NCI-H2029 treated with DMSO at 0.1 percent for 48 hours (cell line): ENCODE results near the gene HBD.
"Not testable (repeated sequence)": the region's sequence is repeated elsewhere in the genome, so short reads cannot be mapped to it uniquely, and the experiment has no call there.

ENCODE experiments used
- DNase-seq: peaks from one replicate; lab custom pipeline; 2025; lab: John Stamatoyannopoulos, UW

The HBD gene

DNA sequence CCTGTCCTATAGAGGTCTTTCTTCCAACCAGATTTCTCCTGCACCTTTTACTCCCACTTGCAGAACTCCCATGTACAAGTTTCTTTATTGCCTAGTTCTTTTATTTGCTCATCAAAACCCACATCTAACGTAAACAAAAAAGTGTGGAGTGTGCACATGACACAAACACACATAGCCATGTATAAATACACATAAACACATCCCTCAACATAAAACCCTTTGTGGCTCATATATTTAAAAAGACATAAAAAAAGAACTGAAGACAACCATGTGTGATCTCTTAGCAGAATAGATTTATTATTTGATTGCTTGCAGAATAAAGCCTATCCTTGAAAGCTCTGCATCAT lies 18.6 kb upstream of the HBD start:
- DNase-seq = no peak

DNA sequence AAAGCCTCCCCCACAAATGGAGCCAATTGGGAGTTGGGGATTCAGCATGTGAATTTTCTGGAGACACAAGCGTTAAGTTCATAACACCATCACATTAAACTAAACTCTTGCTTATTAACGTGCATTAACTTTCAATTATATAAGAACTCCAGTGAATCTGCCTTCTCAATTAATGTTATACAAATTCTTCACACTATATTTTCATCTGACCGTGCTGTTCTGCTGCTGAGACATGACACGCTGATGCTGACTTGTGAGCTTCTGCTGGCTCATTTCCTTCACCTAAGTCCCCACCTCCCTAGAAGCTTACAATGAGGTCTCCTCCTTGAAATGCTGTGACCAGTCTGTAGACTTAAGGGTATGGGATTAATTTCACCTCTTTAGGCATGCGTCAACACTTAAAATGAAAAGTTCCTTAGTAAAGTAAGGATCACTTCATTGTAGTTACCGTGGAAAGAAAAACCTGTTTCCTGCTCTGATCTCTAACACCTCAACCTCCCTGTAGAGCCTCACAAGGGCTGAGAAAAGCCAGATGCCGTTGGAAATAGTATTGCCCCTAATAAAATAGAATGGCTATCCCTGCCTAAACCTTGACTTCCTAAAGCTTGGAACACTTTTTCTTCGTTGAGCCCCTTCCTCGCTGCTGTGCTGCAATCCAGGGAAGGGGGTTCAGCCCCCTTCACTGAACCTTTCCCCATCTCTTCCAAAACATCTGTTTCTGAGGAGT lies 18.1 kb upstream of the HBD start:
- DNase-seq = no peak

DNA sequence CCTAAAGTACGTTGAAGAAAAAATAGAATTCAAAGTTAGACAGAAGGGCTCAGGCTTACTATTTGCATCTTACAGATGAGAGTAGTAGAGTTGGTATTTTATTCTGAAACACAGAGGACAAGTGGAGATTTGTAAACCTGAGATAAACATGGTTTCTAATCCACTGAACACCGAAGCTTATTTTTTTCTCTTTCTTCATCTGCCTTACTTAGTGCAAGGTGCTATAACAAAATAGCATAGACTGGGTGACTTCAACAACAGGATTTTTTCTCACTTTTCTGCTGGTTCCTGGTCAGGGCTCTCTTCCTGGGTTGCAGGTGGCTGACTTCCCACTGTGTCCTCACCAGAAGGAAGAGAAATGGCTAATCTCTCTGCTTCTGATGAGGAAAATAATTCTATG lies 17.5 kb upstream of the HBD start:
- no peak for DNase-seq

DNA sequence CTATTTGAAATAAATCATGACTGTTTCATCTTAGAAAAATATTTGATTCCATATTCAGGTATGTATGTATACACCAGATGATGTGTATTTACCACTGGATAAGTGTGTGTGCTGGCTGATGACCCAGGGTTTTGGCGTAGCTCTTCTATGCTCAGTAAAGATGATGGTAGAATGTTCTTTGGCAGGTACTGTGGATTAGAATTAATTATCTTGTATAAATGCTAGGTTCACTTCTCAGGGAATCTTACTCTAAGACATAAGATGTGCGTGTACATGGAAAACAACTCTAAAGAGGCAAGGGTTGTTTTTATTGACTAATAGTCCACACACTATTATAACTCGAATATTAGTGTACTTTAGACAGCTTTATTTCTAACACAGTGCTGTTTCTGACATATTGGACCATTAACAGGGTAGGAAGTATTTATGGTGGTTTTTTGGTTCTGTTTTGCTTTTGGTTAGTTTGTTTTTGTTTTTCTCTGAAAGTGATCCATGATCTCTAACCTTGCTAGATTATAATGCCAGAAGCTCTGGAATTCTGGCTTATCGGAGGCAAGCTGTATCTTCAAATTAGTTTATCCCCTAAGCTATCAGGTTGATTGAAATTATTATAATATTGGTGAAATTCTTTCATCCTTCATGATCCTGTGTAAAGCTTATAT lies 16.4 kb upstream of the HBD start:
- DNase-seq = no peak

DNA sequence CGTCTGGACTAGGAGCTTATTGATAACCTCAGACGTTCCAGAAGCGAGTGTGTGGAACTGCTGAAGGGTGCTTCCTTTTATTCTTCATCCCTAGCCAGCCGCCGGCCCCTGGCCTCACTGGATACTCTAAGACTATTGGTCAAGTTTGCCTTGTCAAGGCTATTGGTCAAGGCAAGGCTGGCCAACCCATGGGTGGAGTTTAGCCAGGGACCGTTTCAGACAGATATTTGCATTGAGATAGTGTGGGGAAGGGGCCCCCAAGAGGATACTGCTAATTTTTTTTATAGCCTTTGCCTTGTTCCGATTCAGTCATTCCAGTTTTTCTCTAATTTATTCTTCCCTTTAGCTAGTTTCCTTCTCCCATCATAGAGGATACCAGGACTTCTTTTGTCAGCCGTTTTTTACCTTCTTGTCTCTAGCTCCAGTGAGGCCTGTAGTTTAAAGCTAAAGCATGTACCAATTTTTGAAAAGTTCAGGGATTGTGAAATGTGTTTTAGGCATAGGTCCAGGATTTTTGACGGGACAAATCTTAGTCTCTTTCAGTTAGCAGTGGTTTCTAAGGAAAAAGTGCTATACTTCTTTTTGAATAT lies 15.6 kb upstream of the HBD start, which contains the start of gene HBG1:
Gene HBG1, minus strand, starts transcription at position 51 of the 590 bp plus-strand sequence. CDS start 53 bp downstream, outside the sequence.
- DNase-seq = not testable (repeated sequence)

DNA sequence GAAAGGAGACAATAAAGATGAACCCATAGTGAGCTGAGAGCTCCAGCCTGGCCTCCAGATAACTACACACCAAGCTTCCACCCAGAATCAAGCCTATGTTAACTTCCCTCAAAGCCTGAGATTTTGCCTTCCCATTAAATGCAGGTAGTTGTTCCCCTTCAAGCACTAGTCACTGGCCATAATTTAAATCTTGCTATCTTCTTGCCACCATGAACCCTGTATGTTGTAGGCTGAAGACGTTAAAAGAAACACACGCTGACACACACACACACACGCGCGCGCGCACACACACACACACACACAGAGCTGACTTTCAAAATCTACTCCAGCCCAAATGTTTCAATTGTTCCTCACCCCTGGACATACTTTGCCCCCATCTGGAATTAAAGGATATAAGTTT lies 14.2 kb upstream of the HBD start:
- not testable (repeated sequence) for DNase-seq

DNA sequence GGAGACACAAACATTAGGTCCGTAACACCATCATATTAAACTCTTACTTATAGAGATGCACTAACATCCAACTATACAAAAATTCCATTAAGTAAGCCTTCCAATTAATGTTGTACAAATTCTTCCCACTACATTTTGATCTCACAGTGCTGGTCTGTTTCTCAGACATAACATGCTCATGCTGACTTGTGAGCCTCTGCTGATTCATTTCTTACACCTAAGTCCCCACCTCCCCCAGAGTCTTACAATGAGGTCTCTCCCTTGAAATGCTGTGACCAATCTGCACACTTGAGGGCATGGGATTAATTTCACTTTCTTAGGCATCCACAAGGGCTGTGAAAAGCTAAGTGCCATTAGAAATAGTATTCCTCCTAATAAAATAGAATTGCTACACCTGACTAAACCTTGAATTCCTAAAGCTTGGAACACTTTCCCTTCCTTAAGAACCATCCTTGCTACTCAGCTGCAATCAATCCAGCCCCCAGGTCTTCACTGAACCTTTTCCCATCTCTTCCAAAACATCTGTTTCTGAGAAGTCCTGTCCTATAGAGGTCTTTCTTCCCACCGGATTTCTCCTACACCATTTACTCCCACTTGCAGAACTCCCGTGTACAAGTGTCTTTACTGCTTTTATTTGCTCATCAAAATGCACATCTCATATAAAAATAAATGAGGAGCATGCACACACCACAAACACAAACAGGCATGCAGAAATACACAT lies 13.3 kb upstream of the HBD start:
- DNase-seq = no peak

DNA sequence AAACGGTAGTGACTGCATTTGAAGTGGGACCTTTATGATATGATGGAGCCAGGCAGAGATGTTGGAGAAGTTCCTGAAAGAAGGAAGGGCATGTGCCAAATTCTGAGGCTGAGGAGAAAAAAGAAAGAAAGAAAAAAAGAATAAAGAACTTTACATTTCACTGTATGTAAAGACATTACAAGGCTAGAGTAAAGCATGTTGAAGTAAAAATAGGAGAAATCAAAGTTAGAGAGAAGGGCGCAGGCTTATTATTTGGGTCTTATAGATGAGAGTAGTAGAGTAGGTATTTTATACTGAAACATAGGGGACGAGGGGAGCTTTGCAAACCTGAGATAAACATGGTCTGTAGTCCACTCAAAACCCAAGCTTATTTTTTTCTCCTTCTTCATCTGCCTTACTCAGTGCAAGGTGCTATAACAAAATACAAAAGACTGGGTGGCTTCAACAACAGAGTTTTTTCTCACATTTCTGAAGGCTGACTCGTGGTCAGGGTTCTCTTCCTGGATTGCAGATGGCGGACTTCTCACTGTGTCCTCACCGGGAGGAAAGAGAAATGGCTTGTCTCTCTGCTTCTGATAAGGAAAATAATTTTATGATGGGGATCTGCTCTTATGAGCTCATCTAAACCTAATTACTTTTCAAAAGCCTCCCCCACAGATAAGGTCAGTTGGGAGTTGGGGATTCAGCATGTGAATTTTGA lies 12.6 kb upstream of the HBD start:
- no peak for DNase-seq

DNA sequence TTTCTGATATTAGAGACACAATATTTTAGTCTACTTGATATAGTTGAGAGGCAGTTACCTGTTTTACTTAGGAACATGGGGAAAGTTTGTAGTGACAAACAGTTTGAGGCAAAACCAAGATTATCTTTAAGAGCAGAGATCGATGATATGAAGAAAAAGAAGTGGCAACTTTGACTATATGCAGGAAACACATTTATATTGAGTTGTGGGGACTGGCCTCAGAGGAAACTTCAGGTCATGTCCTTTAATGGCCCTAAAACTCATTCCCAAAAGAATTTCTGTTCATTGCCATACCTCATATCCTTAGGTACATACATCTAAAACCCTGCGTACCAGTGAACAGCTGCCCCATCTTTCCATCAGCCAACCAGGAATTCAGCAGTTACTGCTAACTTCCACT lies 10.9 kb upstream of the HBD start:
- DNase-seq = no peak

DNA sequence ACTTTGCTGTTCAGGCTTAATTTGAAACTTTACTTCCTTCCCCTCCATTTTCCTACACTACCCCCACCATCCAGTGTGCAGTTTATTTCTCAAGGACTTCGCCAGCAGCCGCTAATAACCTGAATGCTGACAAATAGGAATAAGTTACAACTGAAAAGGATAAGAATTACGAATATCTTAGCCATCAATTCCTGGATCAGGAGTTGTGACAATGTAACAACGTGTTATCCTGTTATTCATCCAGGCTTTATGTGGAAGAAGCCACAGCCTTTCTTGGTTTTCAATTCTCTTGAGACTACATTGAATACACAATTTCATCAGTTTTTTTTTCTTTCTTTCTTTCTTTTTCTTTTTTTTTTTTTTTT lies 9.5 kb upstream of the HBD start:
- no peak for DNase-seq

DNA sequence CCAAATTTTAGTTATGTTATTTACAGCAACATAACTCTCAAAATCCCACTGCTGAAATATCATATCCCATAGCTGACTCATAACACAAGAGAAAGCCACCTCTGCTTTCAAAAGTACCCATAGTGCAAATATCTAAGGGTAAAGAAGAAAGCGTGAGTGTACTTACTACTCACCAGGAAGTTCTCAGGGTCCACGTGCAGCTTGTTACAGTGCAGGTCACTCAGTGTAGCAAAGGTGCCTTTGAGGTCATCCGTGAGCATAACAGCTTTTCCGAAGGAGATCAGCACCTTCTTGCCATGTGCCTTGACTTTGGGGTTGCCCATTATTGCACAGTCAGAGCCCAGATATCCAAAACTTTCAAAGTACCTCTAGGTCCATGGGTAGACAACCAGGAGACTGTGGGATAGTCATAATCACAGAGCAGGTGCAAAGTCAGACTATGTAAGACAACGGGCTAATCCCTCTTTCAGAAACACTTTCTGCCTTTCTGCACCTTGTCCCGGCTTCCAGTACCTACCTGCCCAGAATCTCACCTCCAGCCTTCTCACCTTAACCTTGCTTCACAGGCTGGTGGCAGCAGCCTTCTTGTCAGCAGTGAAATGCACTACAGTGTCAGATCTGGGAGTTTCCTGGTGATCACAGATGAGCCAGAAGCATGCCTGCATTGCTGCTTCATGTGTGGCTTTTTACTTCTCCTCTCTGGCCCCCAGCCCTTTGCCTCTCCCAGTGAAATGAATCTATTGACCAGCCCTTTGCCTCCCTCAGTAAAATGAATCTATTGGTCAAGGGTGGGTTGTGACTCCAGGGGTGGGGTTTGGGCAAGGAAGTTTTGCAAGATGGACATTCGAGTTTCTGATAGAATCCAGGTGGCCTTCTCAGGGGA lies 8.9 kb upstream of the HBD start:
- no peak for DNase-seq

DNA sequence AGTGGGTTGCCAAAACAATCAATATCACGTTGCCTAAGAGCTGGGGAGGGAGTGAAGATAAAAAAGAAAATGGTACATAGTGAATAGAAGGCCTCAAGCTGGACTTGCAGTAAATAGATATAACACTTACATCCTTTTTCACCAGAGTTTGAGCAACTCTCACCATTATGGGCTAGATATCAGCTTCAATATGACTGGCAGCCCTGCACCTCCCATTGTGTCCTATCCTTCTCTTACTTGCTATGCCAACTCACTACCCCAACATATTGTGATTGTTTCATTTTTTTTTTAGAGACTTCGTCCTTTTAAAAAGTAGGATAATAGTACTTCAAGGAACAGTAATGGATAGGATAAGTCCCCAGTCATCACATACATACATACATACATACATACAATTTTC lies 7.9 kb upstream of the HBD start:
- no peak for DNase-seq

DNA sequence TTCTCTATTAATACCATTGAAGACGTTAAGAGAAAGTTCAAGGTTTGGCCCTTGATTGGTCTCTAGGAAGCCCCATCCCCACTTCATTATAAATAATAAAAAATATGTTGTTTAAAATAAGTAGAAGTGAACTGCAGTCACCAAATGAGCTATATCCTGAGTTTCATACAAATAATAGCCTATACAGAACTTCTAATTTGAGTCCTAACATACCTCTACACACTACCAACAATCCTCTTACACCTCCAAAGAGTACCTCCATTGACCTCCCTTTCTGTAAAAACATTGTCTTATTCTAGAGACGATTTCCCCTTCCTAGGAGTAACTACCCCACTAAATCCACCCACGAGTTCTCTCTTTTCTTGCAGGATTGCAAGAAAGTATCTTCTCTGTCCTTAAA lies 7.2 kb upstream of the HBD start:
- DNase-seq = no peak

DNA sequence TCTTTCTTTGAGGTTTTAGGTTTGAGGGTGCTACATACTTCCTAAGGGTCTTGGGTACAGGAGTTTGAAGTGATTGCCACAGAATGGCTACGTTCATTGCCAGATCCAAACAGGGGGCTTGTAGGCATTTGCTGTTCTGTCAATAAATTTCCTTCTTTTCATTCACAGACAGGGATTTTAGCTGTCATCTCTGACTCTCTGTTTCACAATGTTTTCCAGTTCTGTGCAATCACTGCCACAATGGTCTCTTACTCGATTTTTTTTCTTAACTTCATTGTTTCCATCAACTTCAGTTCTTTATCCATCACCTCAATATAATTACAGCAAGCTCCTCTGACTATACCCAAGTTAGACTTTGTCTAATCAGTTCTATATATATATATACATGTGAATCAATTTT lies 6.2 kb upstream of the HBD start:
- no peak for DNase-seq

DNA sequence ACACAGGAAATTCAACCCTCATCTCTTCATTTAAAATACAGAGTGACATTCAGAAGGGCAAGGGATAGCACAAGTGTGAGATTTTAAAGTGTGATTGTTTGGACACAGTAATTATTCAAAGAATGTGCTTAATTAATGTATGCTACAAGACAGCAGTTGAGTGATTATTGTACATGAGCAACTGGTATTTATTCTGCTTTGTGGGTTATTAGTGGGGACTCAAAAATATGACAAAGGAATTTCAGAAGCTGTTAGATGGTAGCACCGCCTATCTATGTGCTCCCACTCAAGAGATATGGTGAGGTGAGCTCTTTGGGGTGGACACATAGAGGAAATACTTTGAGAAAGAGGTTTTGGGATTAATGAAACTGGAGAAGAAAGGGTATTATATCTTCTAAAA lies 5.8 kb upstream of the HBD start:
- no peak for DNase-seq

DNA sequence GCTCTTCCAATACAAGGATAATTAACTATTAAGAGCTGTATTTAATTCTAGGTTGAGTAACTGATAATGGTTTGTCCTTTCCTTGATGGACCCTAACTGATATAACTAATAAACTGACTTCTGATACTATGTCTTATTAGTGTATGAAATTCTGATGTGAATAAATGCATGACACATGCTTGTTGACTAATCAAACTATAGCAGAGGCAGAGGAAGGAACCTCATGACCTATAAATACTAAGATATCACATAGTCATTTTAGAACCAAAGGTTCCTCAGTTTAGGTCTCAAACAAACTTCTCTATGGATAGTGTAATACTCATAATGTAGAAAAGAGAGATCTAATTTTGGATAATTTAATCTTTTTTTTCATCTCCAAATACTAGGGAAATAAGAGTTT lies 4.8 kb upstream of the HBD start:
- no peak for DNase-seq

DNA sequence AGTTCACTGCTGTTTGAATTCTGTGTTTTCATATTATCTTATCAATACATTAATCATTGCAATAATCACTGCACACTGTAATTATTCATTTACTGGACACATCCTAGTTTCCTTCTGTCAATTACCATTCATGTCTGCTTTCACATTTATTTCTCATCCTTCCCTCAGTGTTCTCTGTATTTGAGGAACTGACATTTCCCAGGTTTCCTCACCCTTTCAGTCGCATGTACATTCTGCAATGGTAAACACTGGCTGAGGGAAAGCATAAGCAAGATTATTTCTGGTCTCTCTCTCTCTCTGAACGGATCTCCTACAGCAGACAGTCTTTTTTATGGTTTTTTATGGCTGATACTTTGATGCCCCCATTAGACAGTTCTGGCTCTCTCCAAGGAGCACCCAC lies 4.2 kb upstream of the HBD start:
- DNase-seq = no peak

DNA sequence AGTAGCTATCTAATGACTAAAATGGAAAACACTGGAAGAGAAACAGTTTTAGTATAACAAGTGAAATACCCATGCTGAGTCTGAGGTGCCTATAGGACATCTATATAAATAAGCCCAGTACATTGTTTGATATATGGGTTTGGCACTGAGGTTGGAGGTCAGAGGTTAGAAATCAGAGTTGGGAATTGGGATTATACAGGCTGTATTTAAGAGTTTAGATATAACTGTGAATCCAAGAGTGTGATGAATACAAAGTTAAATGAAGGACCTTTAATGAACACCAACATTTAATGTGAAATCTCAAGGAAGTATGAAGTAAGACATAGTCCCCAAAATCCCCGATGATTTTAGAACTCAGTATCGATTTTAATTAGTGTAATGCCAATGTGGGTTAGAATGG lies 3.1 kb upstream of the HBD start:
- no peak for DNase-seq

DNA sequence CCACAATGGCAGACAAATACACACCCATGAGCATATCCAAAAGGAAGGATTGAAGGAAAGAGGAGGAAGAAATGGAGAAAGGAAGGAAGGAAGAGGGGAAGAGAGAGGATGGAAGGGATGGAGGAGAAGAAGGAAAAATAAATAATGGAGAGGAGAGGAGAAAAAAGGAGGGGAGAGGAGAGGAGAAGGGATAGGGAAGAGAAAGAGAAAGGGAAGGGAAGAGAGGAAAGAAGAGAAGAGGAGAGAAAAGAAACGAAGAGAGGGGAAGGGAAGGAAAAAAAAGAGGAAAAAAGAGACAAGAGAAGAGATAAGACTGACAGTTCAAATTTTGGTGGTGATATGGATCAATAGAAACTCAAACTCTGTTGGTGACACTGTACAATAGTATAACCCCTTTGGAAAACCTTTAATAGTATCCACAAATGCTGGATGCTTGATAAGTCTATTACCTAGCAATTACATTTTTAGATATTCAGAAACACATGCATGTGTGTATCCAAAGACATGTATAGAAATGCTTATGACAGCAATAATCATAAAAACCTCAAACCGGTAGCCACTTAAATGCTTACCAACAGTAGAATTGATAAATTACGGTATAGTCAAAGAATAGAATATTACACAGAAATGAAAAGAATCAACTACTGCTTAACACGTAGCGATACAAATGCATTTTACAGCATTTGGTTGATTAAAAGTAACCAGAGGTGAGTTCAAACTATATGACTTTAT lies 1.2 kb upstream of the HBD start:
- DNase-seq = no peak

DNA sequence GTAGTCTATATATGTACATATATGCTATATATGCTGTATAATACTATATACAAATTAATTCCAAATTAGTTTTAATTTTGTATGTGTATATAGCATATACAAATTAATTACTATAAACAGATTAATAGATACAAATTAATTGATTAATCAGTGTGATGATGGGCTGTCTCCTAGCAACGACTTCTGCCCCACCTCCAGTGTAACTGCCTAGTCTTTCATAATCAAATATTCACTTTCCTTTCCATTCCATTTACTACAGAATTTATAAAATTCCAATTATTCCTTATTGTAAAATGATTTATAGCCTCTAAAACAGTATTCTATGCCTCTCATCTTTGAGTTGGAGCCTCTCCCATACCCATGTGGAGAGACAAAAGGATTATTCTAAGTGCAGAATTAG lies 976 bp downstream of the HBD start:
- no peak for DNase-seq

DNA sequence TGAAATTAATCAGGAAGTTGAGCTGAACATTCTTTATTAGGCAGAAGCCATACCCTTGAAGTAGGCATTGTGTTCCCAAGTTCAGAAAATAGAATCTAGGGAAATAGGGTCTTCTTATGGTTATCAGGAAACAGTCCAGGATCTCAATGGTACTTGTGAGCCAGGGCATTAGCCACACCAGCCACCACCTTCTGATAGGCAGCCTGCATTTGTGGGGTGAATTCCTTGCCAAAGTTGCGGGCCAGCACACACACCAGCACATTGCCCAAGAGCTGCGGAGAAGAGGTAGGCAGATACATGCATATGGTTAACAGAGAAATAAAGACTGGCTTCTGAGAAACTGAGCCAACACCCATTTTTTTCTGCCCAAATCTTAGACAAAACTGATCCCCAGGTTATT lies 1.5 kb downstream of the HBD start:
- DNase-seq = no peak
